PC-9 (cell line): ENCODE measurements around the gene PITX1.

Source experiments
- EZH2 ChIP-seq: fragments of 200-600 bp; sonication (generic); IDR thresholded peaks from 2 replicates; pipeline ENCODE4 v1.8.0; 2017; ENCODE audit warnings: antibody characterized with exemption, low read depth
- TF ChIP-seq, protein P1 (sequence below): fragments of 200-600 bp; sonication (generic); conservative IDR thresholded peaks from 2 replicates; pipeline ENCODE4 v1.6.1; 2017; ENCODE audit warnings: mixed run types, antibody characterized with exemption, mild to moderate bottlenecking, moderate library complexity

DNA sequence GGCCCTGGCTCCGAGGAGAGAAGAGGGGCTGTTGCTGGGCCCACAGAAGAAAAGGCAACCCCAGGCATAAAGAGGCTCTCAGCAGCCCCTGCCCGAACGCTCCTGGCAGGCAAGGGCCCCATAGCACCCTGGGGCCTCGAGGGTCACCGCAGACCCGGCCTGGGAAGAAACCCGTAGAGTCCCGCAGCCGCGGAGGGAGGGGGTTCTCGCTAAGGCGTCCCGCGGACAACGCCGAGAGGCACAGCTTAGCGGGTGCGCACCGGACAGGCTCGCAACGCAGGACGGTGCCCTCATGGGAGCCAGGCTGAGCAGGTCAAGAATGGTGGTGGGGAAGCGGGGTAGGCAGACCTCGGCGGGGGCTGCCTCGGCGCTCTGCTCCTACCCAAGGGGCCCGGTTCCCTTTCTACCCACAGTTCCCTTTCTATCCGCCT, 6.7 kb downstream of the PITX1 start:
- TF ChIP-seq, protein P1, sequence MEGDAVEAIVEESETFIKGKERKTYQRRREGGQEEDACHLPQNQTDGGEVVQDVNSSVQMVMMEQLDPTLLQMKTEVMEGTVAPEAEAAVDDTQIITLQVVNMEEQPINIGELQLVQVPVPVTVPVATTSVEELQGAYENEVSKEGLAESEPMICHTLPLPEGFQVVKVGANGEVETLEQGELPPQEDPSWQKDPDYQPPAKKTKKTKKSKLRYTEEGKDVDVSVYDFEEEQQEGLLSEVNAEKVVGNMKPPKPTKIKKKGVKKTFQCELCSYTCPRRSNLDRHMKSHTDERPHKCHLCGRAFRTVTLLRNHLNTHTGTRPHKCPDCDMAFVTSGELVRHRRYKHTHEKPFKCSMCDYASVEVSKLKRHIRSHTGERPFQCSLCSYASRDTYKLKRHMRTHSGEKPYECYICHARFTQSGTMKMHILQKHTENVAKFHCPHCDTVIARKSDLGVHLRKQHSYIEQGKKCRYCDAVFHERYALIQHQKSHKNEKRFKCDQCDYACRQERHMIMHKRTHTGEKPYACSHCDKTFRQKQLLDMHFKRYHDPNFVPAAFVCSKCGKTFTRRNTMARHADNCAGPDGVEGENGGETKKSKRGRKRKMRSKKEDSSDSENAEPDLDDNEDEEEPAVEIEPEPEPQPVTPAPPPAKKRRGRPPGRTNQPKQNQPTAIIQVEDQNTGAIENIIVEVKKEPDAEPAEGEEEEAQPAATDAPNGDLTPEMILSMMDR = no peak
- no peak for TF ChIP-seq EZH2
